ENCODE data around the gene MUC5B.

- TF ChIP-seq CTCF (conservative IDR thresholded peaks at IDR 0.05 in 1 of 2, IDR thresholded peaks at IDR 0.05 in 1 of 2; ENCODE audit: low read depth in 1 of 2, low read length in 2 of 2): no peak
- no peak for TF ChIP-seq EZH2 (IDR thresholded peaks at IDR 0.05; ENCODE audit: low read length, missing control alignments)
These were observed 75.0 kb downstream of the MUC5B start for GRCh38 chr11:1297576-1298473.
